ENCODE results near the gene EFHC1. TPM values are rescaled to one million over a fixed set of nuclear protein-coding genes. Genes with fewer than 3 reads are reported as not detected.

EFHC1 gene
- total RNA-seq, 1 experiment from 2014 or later = 13.2 TPM

GRCh38 chr6:52438926-52439325 is 18.8 kb downstream of the EFHC1 start:
- Histone ChIP-seq H3K4me1 (ENCODE audit: insufficient read depth, low read length) (no peaks in the 10 kb centered on the region), H2BK20ac (ENCODE audit: low read depth, low read length, poor library complexity, severe bottlenecking) (no peak overlapping the region), H3K79me1 (ENCODE audit: insufficient read depth, low read depth, low read length, poor library complexity, severe bottlenecking) (no peaks in the 10 kb centered on the region), H3K23ac (ENCODE audit: insufficient read length, low read depth, low read length) (no peak overlapping the region), H2BK12ac (ENCODE audit: insufficient read length, low read depth, low read length) (no peak overlapping the region), H4K8ac (replicated peaks; ENCODE audit: insufficient read length, low read depth, low read length) (no peak overlapping the region), H4K20me1 (ENCODE audit: control insufficient read depth, insufficient read depth, insufficient read length) (no peaks in the 10 kb centered on the region), H3K9me3 (ENCODE audit: control insufficient read depth, low read depth, low read length) (no peaks in the 10 kb centered on the region), H3K23me2 (ENCODE audit: insufficient read length, low read depth, low read length, poor library complexity, severe bottlenecking) (no peaks in the 10 kb centered on the region), H4K91ac (ENCODE audit: insufficient read length, low read depth, low read length) (no peak overlapping the region), H3K27ac (ENCODE audit: insufficient read length, low read depth, low read length) (no peak overlapping the region), H3K4ac (ENCODE audit: low read depth, low read length) (no peak overlapping the region), H3K18ac (ENCODE audit: insufficient read length, low read depth, low read length) (no peak overlapping the region), H2AK5ac (ENCODE audit: insufficient read length, low read length) (no peak overlapping the region), H4K5ac (ENCODE audit: insufficient read length, low read depth, low read length) (no peak overlapping the region), H2BK120ac (ENCODE audit: low read depth, low read length, poor library complexity, severe bottlenecking) (no peak overlapping the region), H2BK5ac (ENCODE audit: insufficient read length, low read length) (no peak overlapping the region), H2AFZ (ENCODE audit: low read length) (no peak overlapping the region), H3K56ac (ENCODE audit: insufficient read length, low read depth, low read length) (no peak overlapping the region), H3K4me2 (ENCODE audit: insufficient read depth, insufficient read length, low read length) (no peak overlapping the region), H2BK15ac (ENCODE audit: low read depth, low read length) (no peak overlapping the region), H3K14ac (ENCODE audit: insufficient read depth, low read length) (no peak overlapping the region), H3K27me3 (ENCODE audit: insufficient read depth, low read length) (no peaks in the 10 kb centered on the region), H3T11ph (ENCODE audit: low read length) (no peak overlapping the region), H3K79me2 (ENCODE audit: insufficient read depth, low read length) (no peaks in the 10 kb centered on the region), H3K9ac (ENCODE audit: extremely low read depth, insufficient read length, low read length) (no peak overlapping the region)
- WGBS (ENCODE audit: extremely low coverage, insufficient read length, low lambda C conversion rate) = no CpG with 5 or more reads among the region's 2 CpGs
- DNase-seq = no peak
- Mint-ChIP-seq H3K27ac (no peak overlapping the region), H3K4me1 (no peaks in the 10 kb centered on the region), H3K4me3 (no peak overlapping the region), H3K36me3 (ENCODE audit: insufficient read depth in 1 of 3, low read depth in 3 of 3) (peaks cover 0 to 4% (median 3%) of the 10 kb centered on the region in 3 experiments; a peak in 4 of 7 replicates), H3K27me3 (ENCODE audit: low read depth) (no peaks in the 10 kb centered on the region; the same call in 1 of the 2 replicates), H3K9me3 (peaks cover 3 to 6% of the 10 kb centered on the region in 2 experiments; a peak in 3 of 5 replicates)
- no peak for TF ChIP-seq CTCF (conservative IDR thresholded peaks at IDR 0.05)

Measured in H9 (cell line).